ENCODE measurements around the gene SERPINF2. TPM values are rescaled to one million over a fixed set of nuclear protein-coding genes. Genes with fewer than 3 reads are reported as not detected.
A peak's percentile ranks its signal among the peaks of the same experiment; 100 is the strongest.
"Not testable (repeated sequence)": the region's sequence is repeated elsewhere in the genome, so short reads cannot be mapped to it uniquely, and the experiment has no call there.

SERPINF2 gene
- total RNA-seq, 1 experiment from 2014 or later = 0.56 TPM

- no TSS peak for BruUV-seq (replicated peaks)
- Mint-ChIP-seq H3K27me3 (ENCODE audit: insufficient read depth, unreplicated experiment) (no peaks in the 10 kb centered on the region), H3K4me3 (ENCODE audit: unreplicated experiment) (peak overlapping the region; percentile 31), H3K4me1 (ENCODE audit: insufficient read depth, unreplicated experiment) (peaks cover 6% of the 10 kb centered on the region), H3K9me3 (ENCODE audit: unreplicated experiment) (no peaks in the 10 kb centered on the region), H3K27ac (ENCODE audit: low read depth, unreplicated experiment) (peak overlapping the region; percentile 74), H3K36me3 (ENCODE audit: insufficient read depth, unreplicated experiment) (peaks cover 25% of the 10 kb centered on the region)
- intact Hi-C loops (cut with micrococcal nuclease) = no loop called here
- DNase-seq (ENCODE audit: unreplicated experiment) = no peak
- ChIA-PET CTCF (interaction anchor here (0.5 to 1.2 kb wide), 6 partner anchors 9 to 413 kb away, joined by 3 to 5 read pairs (median 3); no protein-coding TSS in a partner anchor), POLR2A (interaction anchor here (0.6 to 2.9 kb wide), 15 partner anchors 9 to 216 kb away, joined by 3 to 22 read pairs (median 6); partner anchors contain the start of genes PRPF8, RPA1, SMYD4 and WDR81)
- TF ChIP-seq CTCF (IDR thresholded peaks at IDR 0.05; ENCODE audit: unreplicated experiment) = no peak
These were observed 50.1 kb downstream of the SERPINF2 start for GRCh38 chr17:1792495-1793446.

GRCh38 chr17:1793447-1793806, 50.8 kb downstream of the SERPINF2 start:
- BruUV-seq (replicated peaks) = no TSS peak
- no peak for TF ChIP-seq CTCF (IDR thresholded peaks at IDR 0.05; ENCODE audit: unreplicated experiment)
- DNase-seq (ENCODE audit: unreplicated experiment) = peak; percentile 54
- POLR2A ChIA-PET = interaction anchor here (0.6 to 2.9 kb wide), 16 partner anchors 9 to 216 kb away, joined by 3 to 22 read pairs (median 5); partner anchors contain the start of genes PRPF8, RPA1, SMYD4 and WDR81
- Mint-ChIP-seq H3K36me3 (ENCODE audit: insufficient read depth, unreplicated experiment) (peaks cover 25% of the 10 kb centered on the region), H3K9me3 (ENCODE audit: unreplicated experiment) (no peaks in the 10 kb centered on the region), H3K4me3 (ENCODE audit: unreplicated experiment) (peak overlapping the region; percentile 31), H3K4me1 (ENCODE audit: insufficient read depth, unreplicated experiment) (peaks cover 5% of the 10 kb centered on the region), H3K27me3 (ENCODE audit: insufficient read depth, unreplicated experiment) (no peaks in the 10 kb centered on the region), H3K27ac (ENCODE audit: low read depth, unreplicated experiment) (peak overlapping the region; percentile 74)
- intact Hi-C loops (cut with micrococcal nuclease) = no loop called here
- CTCF ChIA-PET = interaction anchor here (0.6 to 1.2 kb wide), 5 partner anchors 10 to 414 kb away, joined by 3 to 4 read pairs (median 3); no protein-coding TSS in a partner anchor

GRCh38 chr17:1796800-1797199, 54.1 kb downstream of the SERPINF2 start:
- no peak overlapping the region for H3K4me3 Mint-ChIP-seq (ENCODE audit: unreplicated experiment)
- peaks cover 48% of the 10 kb centered on the region for H3K36me3 Mint-ChIP-seq (ENCODE audit: insufficient read depth, unreplicated experiment)
- H3K9me3 Mint-ChIP-seq (ENCODE audit: unreplicated experiment) = no peaks in the 10 kb centered on the region
- intact Hi-C loops (cut with micrococcal nuclease) = no loop called here
- H3K4me1 Mint-ChIP-seq (ENCODE audit: insufficient read depth, unreplicated experiment) = peaks cover 5% of the 10 kb centered on the region
- DNase-seq (ENCODE audit: unreplicated experiment) = no peak
- H3K27ac Mint-ChIP-seq (ENCODE audit: low read depth, unreplicated experiment) = no peak overlapping the region
- CTCF ChIA-PET = no interaction called here
- no TSS peak for BruUV-seq (replicated peaks)
- no peak for TF ChIP-seq CTCF (IDR thresholded peaks at IDR 0.05; ENCODE audit: unreplicated experiment)
- H3K27me3 Mint-ChIP-seq (ENCODE audit: insufficient read depth, unreplicated experiment) = no peaks in the 10 kb centered on the region
- POLR2A ChIA-PET = interaction anchor here (0.8 to 1.7 kb wide), 9 partner anchors 10 to 506 kb away, joined by 3 to 8 read pairs (median 3); partner anchors contain the start of genes RPA1 and SMYD4

- BruUV-seq (replicated peaks) = no TSS peak
These were observed 54.7 kb downstream of the SERPINF2 start for GRCh38 chr17:1797323-1797722.

GRCh38 chr17:1797846-1798245, 55.2 kb downstream of the SERPINF2 start:
- DNase-seq (ENCODE audit: unreplicated experiment); H3K9me3 Mint-ChIP-seq (ENCODE audit: unreplicated experiment); H3K4me1 Mint-ChIP-seq (ENCODE audit: insufficient read depth, unreplicated experiment); H3K27me3 Mint-ChIP-seq (ENCODE audit: insufficient read depth, unreplicated experiment); BruUV-seq (replicated peaks); intact Hi-C loops (cut with micrococcal nuclease); H3K4me3 Mint-ChIP-seq (ENCODE audit: unreplicated experiment); H3K27ac Mint-ChIP-seq (ENCODE audit: low read depth, unreplicated experiment): not testable (repeated sequence)
- CTCF ChIA-PET = interaction anchor here (0.6 to 1.0 kb wide), 2 partner anchors 76 to 87 kb away, joined by 3 to 5 read pairs; no protein-coding TSS in a partner anchor
- POLR2A ChIA-PET = interaction anchor here (0.6 to 1.5 kb wide), 4 partner anchors 11 to 19 kb away, joined by 3 to 8 read pairs (median 3); no protein-coding TSS in a partner anchor
- H3K36me3 Mint-ChIP-seq (ENCODE audit: insufficient read depth, unreplicated experiment) = peaks cover 56% of the 10 kb centered on the region

More at GRCh38 chr17:1797323-1797722, 54.7 kb downstream of the SERPINF2 start:
- Mint-ChIP-seq H3K9me3 (ENCODE audit: unreplicated experiment) (no peaks in the 10 kb centered on the region), H3K36me3 (ENCODE audit: insufficient read depth, unreplicated experiment) (peaks cover 54% of the 10 kb centered on the region), H3K27me3 (ENCODE audit: insufficient read depth, unreplicated experiment) (no peaks in the 10 kb centered on the region), H3K27ac (ENCODE audit: low read depth, unreplicated experiment) (no peak overlapping the region), H3K4me1 (ENCODE audit: insufficient read depth, unreplicated experiment) (peaks cover 5% of the 10 kb centered on the region), H3K4me3 (ENCODE audit: unreplicated experiment) (no peak overlapping the region)
- intact Hi-C loops (cut with micrococcal nuclease) = no loop called here
- CTCF ChIA-PET = interaction anchor here (0.6 to 1.0 kb wide), 2 partner anchors 76 to 86 kb away, joined by 3 to 5 read pairs; no protein-coding TSS in a partner anchor
- no peak for DNase-seq (ENCODE audit: unreplicated experiment)
- no peak for TF ChIP-seq CTCF (IDR thresholded peaks at IDR 0.05; ENCODE audit: unreplicated experiment)
- POLR2A ChIA-PET = interaction anchor here (0.8 to 1.7 kb wide), 8 partner anchors 10 to 506 kb away, joined by 3 to 8 read pairs (median 4); partner anchors contain the start of genes RPA1 and SMYD4

Measured in MCF 10A (cell line).